GM12873 (cell line): Measurements from ENCODE around the gene NNT.

Experiments used
- TF ChIP-seq, protein P1 (sequence below): IDR thresholded peaks from 2 replicates; pipeline ENCODE4 v1.5.1; 2012; ENCODE audit warnings: low read depth, mild to moderate bottlenecking, moderate library complexity, low read length, control low read depth; ENCODE audit not compliant: insufficient read depth; ENCODE audit errors: missing control alignments

NNT gene

DNA sequence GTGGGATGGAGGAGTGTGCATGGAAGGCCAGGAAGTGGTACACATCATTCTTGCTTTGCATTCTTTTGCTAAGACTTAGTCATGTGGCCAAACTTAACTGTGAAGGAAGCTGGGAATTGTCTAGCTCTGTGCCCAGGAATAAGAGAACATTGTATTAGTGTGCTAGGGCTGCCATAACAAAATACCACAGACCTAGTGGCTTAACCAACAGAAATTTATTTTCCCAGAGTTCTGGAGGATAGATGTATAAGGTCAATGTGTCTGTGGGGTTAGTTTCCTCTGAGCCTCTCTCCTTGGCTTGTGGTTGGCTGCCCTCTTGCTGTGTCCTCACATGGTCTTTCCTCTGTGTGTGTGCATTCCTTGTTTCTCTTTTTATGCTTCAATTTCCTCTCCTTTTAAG, 32.4 kb downstream of the NNT start:
- TF ChIP-seq, protein P1, sequence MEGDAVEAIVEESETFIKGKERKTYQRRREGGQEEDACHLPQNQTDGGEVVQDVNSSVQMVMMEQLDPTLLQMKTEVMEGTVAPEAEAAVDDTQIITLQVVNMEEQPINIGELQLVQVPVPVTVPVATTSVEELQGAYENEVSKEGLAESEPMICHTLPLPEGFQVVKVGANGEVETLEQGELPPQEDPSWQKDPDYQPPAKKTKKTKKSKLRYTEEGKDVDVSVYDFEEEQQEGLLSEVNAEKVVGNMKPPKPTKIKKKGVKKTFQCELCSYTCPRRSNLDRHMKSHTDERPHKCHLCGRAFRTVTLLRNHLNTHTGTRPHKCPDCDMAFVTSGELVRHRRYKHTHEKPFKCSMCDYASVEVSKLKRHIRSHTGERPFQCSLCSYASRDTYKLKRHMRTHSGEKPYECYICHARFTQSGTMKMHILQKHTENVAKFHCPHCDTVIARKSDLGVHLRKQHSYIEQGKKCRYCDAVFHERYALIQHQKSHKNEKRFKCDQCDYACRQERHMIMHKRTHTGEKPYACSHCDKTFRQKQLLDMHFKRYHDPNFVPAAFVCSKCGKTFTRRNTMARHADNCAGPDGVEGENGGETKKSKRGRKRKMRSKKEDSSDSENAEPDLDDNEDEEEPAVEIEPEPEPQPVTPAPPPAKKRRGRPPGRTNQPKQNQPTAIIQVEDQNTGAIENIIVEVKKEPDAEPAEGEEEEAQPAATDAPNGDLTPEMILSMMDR, result no peak

DNA sequence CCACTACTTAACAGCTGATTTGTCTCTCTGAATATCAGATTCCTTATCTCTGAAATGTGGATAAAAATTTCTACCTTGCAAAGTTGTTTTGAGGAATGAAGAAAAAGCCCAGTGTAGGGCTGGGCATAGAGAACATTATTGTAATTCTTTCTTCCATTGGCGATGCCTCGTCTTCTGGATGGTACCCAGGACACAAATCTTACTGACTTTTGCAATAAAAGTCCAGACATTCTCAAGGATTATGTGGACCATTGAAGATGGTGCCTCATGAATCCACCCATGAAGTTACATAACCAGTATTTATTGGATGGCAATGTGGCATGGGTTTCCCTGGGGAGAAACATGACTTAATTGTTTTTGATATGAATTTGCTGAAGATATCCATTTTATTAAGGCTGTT, 33.1 kb downstream of the NNT start:
- TF ChIP-seq, protein P1, result no peak

- TF ChIP-seq, protein P1, result no peak
Observed at GRCh38 chr5:43637416-43637815, 34.4 kb downstream of the NNT start.

DNA sequence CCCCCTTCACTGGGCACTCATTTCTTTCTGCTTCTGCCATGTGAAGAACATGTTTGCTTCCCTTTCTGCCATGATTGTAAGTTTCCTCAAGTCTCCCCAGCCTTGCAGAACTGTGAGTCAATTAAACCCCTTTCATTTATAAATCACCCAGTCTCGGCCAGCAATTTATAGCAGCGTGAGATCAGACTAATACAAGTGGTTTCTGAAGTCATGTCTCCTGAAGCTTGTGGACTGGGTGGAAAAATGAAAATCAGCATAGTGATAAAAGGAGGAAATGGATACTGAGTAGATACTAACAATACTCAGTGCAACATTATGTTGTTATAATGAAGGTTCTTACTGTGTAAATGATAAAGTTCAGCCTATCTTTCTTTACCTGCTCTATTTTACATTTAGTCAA, 35.1 kb downstream of the NNT start:
- TF ChIP-seq, protein P1, result no peak

DNA sequence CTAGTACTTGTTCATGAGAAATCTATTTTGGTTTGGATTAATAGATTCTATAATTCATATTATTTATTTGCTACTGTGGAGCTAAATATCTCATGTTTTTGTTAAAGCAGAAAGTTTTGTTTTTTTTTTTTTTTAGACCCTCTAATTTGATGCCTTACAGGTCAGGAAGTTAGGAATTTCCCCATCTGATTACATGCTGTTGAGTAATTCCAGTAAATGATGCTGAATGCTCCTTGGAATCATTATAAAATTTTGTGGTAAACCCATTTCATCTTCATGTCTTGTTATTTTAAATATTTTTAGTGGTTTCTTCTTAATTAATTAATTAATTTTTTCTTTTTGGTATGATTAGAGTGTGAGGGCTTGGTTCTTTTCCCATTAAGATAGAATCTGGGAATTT, 35.6 kb downstream of the NNT start:
- TF ChIP-seq, protein P1, result no peak

DNA sequence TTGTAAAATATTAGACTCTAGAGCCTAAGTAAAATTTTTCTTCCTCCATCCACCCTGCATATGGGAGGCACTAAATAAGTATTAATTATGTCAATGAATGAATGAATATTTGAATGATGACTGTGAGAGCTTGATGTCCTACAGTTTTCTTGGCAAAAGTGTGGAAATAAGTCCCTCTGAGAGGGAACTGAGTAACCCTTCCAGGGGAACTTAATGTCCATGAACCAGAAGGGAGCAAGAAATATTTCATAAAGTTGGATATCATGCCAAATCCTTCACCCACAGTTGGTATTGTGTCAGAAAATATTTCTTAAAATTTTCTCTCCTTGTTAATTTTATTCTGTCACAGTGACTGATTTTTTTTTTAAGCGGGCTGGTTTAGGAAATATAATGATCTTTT, 36.6 kb downstream of the NNT start:
- TF ChIP-seq, protein P1, result no peak

DNA sequence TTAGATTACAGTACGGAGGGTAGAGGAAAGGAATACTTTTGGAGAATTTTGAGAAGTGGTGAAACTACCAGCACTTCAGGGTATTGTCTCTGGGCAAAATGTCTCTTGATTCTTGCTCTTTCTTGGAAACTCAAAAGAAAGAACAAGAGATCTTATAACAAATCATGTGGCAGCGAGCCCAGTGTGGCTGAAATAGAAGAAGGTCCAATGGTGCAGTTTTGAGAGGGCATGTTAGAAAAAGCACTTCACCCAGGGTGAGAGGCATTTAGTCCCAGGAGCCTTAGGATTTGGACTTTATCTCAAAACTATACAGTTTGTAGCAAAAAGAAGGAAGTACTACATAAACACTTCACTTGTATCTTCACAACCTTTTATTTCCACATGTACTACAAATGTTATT, 39.4 kb downstream of the NNT start:
- TF ChIP-seq, protein P1, result no peak

- TF ChIP-seq, protein P1, result no peak
Observed at GRCh38 chr5:43643327-43643726, 40.3 kb downstream of the NNT start.
